Astrocyte (in vitro differentiated cells and primary cell): ENCODE measurements around the gene CCDC69. TPM values are rescaled to one million over a fixed set of nuclear protein-coding genes. Genes with fewer than 3 reads are reported as not detected.

Experiments
- DNase-seq: peaks from one replicate; pipeline ENCODE4 v3.0.0-alpha.2; 2010; ENCODE audit warnings: low read depth
- FAIRE-seq: peaks from 2 replicates; lab custom pipeline; 2011; peaks lifted over from hg19 to GRCh38; lab: Jason Lieb, UNC
- H2AFZ ChIP-seq: 2 replicates; pipeline ENCODE4 v1.6.0; 2012; ENCODE audit warnings: low read depth, low read length, inconsistent platforms
- H3K27ac ChIP-seq: 2 replicates; pipeline ENCODE4 v1.5.1; 2011; ENCODE audit warnings: low read depth, low read length, inconsistent platforms
- H3K27me3 ChIP-seq: 2 replicates; pipeline ENCODE4 v1.6.0; 2011; ENCODE audit warnings: low read length, inconsistent platforms; ENCODE audit not compliant: insufficient read depth
- H3K36me3 ChIP-seq: 2 replicates; pipeline ENCODE4 v1.5.1; 2011; ENCODE audit warnings: low read length, inconsistent platforms; ENCODE audit not compliant: insufficient read depth
- H3K4me1 ChIP-seq: 2 replicates; pipeline ENCODE4 v1.5.1; 2011; ENCODE audit warnings: low read length, inconsistent platforms; ENCODE audit not compliant: insufficient read depth
- H3K4me2 ChIP-seq: 2 replicates; pipeline ENCODE4 v1.6.0; 2012; ENCODE audit warnings: low read length, inconsistent platforms
- H3K4me3 ChIP-seq: 2 replicates; pipeline ENCODE4 v1.5.1; 2011; ENCODE audit warnings: low read depth, mild to moderate bottlenecking, low read length, inconsistent platforms; ENCODE audit not compliant: insufficient read depth
- H3K79me2 ChIP-seq: 2 replicates; pipeline ENCODE4 v1.6.0; 2012; ENCODE audit warnings: mild to moderate bottlenecking, low read length, inconsistent platforms; ENCODE audit not compliant: insufficient read depth
- H3K9ac ChIP-seq: 2 replicates; pipeline ENCODE4 v1.6.0; 2012; ENCODE audit warnings: mild to moderate bottlenecking, low read length, inconsistent platforms
- H3K9me3 ChIP-seq: 2 replicates; pipeline ENCODE4 v1.5.1; 2012; ENCODE audit warnings: low read depth, mild to moderate bottlenecking, low read length, inconsistent platforms; ENCODE audit not compliant: insufficient read depth
- H4K20me1 ChIP-seq: 2 replicates; pipeline ENCODE4 v1.6.0; 2012; ENCODE audit warnings: low read length, inconsistent platforms; ENCODE audit not compliant: insufficient read depth
- H3K27ac Mint-ChIP-seq: one replicate; pipeline ENCODE4 v1.8.0; 2021; ENCODE audit warnings: mild to moderate bottlenecking, mixed read lengths; ENCODE audit not compliant: unreplicated experiment
- H3K27me3 Mint-ChIP-seq: one replicate; pipeline ENCODE4 v1.8.0; 2021; ENCODE audit warnings: low read depth, mixed read lengths; ENCODE audit not compliant: unreplicated experiment
- H3K36me3 Mint-ChIP-seq: one replicate; pipeline ENCODE4 v1.8.0; 2021; ENCODE audit warnings: low read depth, mixed read lengths; ENCODE audit not compliant: unreplicated experiment
- H3K4me1 Mint-ChIP-seq: one replicate; pipeline ENCODE4 v1.8.0; 2021; ENCODE audit warnings: low read depth, mixed read lengths; ENCODE audit not compliant: unreplicated experiment
- H3K4me3 Mint-ChIP-seq: one replicate; pipeline ENCODE4 v1.8.0; 2021; ENCODE audit warnings: mild to moderate bottlenecking, moderate library complexity, mixed read lengths; ENCODE audit not compliant: unreplicated experiment
- H3K9me3 Mint-ChIP-seq: one replicate; pipeline ENCODE4 v1.8.0; 2021; ENCODE audit warnings: mild to moderate bottlenecking, mixed read lengths; ENCODE audit not compliant: unreplicated experiment
- EZH2 ChIP-seq: IDR thresholded peaks from 2 replicates; pipeline ENCODE4 v1.6.1; 2012; ENCODE audit warnings: mild to moderate bottlenecking, low read length, inconsistent platforms; ENCODE audit not compliant: insufficient read depth
- total RNA-seq: library from RNA; stranded (reverse); gene quantifications from 2 replicates; pipeline ENCODE4 v1.2.1, GENCODE V29; 2021
- TF ChIP-seq, protein P1 (sequence below): IDR thresholded peaks from 2 replicates; pipeline ENCODE4 v1.5.1; 2011; ENCODE audit warnings: low read depth, mild to moderate bottlenecking, inconsistent platforms, low read length, moderate library complexity; ENCODE audit not compliant: insufficient read depth

The CCDC69 gene
- total RNA-seq, 1 donor from 2014 or later: 4.1 TPM

DNA sequence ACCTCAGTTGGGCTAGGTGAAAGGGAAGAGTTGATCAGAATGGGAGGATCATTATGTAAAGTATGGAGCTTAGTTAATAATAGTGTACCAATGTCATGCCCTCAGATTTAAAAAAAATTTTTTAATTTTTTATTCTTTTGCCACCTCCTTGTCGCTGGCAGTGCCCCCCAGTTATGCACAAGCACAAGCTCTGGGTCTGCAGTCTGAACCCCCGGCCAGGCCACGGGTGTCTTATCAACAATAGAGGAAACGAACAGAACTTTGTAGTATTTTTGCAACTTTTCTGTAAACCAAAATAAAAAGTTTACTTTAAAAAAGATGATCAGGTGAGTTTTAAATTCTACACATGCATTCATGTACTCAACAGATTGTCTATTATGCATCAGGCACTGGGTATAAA is 27.7 kb upstream of the CCDC69 start:
- TF ChIP-seq, protein P1, sequence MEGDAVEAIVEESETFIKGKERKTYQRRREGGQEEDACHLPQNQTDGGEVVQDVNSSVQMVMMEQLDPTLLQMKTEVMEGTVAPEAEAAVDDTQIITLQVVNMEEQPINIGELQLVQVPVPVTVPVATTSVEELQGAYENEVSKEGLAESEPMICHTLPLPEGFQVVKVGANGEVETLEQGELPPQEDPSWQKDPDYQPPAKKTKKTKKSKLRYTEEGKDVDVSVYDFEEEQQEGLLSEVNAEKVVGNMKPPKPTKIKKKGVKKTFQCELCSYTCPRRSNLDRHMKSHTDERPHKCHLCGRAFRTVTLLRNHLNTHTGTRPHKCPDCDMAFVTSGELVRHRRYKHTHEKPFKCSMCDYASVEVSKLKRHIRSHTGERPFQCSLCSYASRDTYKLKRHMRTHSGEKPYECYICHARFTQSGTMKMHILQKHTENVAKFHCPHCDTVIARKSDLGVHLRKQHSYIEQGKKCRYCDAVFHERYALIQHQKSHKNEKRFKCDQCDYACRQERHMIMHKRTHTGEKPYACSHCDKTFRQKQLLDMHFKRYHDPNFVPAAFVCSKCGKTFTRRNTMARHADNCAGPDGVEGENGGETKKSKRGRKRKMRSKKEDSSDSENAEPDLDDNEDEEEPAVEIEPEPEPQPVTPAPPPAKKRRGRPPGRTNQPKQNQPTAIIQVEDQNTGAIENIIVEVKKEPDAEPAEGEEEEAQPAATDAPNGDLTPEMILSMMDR: no peak
- FAIRE-seq: no peak
- H3K4me1 Mint-ChIP-seq: peaks cover 7% of the 10 kb centered on the region
- no peaks in the 10 kb centered on the region for H3K36me3 Mint-ChIP-seq
- peaks cover 2% of the 10 kb centered on the region for H3K9me3 Mint-ChIP-seq
- no peak overlapping the region for H3K27ac Mint-ChIP-seq
- no peak overlapping the region for H3K27ac ChIP-seq
- no peaks in the 10 kb centered on the region for H3K9me3 ChIP-seq
- no peak overlapping the region for H3K4me3 ChIP-seq
- peaks cover 9% of the 10 kb centered on the region for H3K27me3 ChIP-seq
- no peak for DNase-seq
- H3K4me3 Mint-ChIP-seq: no peak overlapping the region
- peaks cover 7% of the 10 kb centered on the region for H3K4me1 ChIP-seq
- no peak overlapping the region for H3K9ac ChIP-seq
- peaks cover 17% of the 10 kb centered on the region for H3K27me3 Mint-ChIP-seq
- no peak overlapping the region for H3K4me2 ChIP-seq
- no peaks in the 10 kb centered on the region for H3K36me3 ChIP-seq
- H2AFZ ChIP-seq: no peak overlapping the region
- peaks cover 5% of the 10 kb centered on the region for H3K79me2 ChIP-seq
- H4K20me1 ChIP-seq: no peaks in the 10 kb centered on the region

DNA sequence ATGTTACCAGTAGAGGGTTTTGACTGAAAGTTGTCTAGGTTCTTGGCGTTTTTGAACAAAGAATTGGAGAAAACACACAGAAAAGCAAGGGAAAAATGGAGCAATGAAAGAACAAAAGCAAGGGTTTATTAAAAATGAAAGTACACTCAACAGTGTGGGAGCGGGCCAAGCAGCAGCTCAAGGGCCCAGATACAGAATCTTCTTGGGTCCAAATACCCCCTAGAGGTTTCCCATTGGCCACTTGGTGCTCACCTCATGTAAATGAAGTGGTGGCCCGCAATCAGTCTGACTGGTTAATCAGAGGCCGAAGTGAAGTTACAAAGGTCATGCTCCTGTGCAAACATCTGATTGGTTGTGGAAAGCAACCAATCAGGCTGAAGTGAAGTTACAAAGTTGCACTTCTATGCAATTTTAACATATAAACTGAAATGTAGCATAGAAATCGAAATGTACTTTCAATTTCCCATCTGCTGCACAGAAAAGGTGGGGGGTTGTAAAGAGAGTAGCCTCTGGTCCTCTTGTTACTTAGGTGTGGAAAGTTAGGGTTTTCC is 27.2 kb upstream of the CCDC69 start:
- H3K27me3 Mint-ChIP-seq: peaks cover 17% of the 10 kb centered on the region
- no peaks in the 10 kb centered on the region for H3K36me3 Mint-ChIP-seq
- peaks cover 7% of the 10 kb centered on the region for H3K4me1 Mint-ChIP-seq
- peak overlapping the region; percentile 47 for H3K27ac Mint-ChIP-seq
- Histone ChIP-seq H2AFZ (no peak overlapping the region), H3K4me3 (no peak overlapping the region), H3K9ac (no peak overlapping the region), H3K27ac (no peak overlapping the region), H3K27me3 (peaks cover 9% of the 10 kb centered on the region), H3K4me2 (no peak overlapping the region), H3K36me3 (no peaks in the 10 kb centered on the region), H4K20me1 (no peaks in the 10 kb centered on the region), H3K9me3 (no peaks in the 10 kb centered on the region), H3K4me1 (peaks cover 7% of the 10 kb centered on the region), H3K79me2 (peaks cover 5% of the 10 kb centered on the region)
- TF ChIP-seq, protein P1: no peak
- TF ChIP-seq EZH2: no peak
- H3K4me3 Mint-ChIP-seq: no peak overlapping the region
- FAIRE-seq: no peak
- H3K9me3 Mint-ChIP-seq: peaks cover 2% of the 10 kb centered on the region
- no peak for DNase-seq

DNA sequence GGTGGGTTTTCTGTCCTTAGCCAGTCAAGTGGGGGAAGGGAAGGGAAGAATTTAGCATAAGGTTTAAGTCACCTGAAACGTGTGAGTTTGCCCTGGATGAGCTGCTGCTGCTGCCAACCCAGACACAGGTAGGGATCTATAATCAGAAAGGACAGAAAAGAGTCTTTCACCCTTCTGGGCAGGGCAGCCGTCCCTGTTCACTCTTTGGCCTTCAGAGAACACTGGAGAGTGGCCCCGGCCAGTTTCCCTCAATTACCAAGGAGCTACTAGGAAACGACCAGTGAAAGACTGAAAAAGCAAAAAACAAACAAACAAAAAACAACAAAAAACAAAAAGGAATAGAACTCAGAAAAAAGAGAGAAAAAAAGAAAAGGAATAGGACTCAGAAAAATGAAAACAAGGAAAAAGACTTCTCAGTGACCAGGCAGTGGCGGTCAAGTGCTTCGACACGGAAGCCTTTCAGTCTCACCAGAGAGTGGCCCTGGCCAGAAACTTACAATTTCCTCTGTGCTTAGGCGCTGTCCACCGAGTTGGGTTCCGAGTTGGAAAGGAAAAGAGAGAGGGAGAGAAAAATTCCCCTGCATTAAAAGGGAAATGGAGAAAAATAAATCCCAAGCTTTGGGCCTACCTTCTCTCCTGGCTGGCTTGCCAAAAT is 26.6 kb upstream of the CCDC69 start:
- H3K36me3 Mint-ChIP-seq: no peaks in the 10 kb centered on the region
- no peak overlapping the region for H3K4me2 ChIP-seq
- no peak overlapping the region for H3K9ac ChIP-seq
- FAIRE-seq: no peak
- no peak overlapping the region for H3K4me3 ChIP-seq
- peaks cover 3% of the 10 kb centered on the region for H3K9me3 Mint-ChIP-seq
- H3K27ac ChIP-seq: no peak overlapping the region
- peak overlapping the region; percentile 47 for H3K27ac Mint-ChIP-seq
- TF ChIP-seq, protein P1: no peak
- no peak for TF ChIP-seq EZH2
- H3K4me3 Mint-ChIP-seq: no peak overlapping the region
- peaks cover 7% of the 10 kb centered on the region for H3K4me1 Mint-ChIP-seq
- H3K79me2 ChIP-seq: peaks cover 5% of the 10 kb centered on the region
- peaks cover 7% of the 10 kb centered on the region for H3K4me1 ChIP-seq
- no peak overlapping the region for H2AFZ ChIP-seq
- no peaks in the 10 kb centered on the region for H4K20me1 ChIP-seq
- peaks cover 21% of the 10 kb centered on the region for H3K27me3 Mint-ChIP-seq
- H3K36me3 ChIP-seq: no peaks in the 10 kb centered on the region
- H3K9me3 ChIP-seq: no peaks in the 10 kb centered on the region
- peaks cover 9% of the 10 kb centered on the region for H3K27me3 ChIP-seq
- DNase-seq: no peak
